HepG2 (cell line): ENCODE measurements around the gene NPAS2. TPM values are rescaled to one million over a fixed set of nuclear protein-coding genes. Genes with fewer than 3 reads are reported as not detected.

Experiments used
- CAMTA2 ChIP-seq: sonication (generic); formaldehyde crosslinking; IDR thresholded peaks from 2 replicates; pipeline ENCODE4 v1.4.0; 2020; ENCODE audit warnings: mild to moderate bottlenecking, missing genetic modification reagents, borderline replicate concordance
- FIP1L1 ChIP-seq: fragments of 200-400 bp; formaldehyde crosslinking; IDR thresholded peaks from 2 replicates; pipeline ENCODE4 v1.6.1; 2018; ENCODE audit warnings: low read depth, mild to moderate bottlenecking, low read length, moderate library complexity, borderline replicate concordance; ENCODE audit not compliant: insufficient read depth
- FOSL2 ChIP-seq: sonication (generic); formaldehyde crosslinking; IDR thresholded peaks from 2 replicates; pipeline ENCODE4 v1.4.0; 2020; ENCODE audit warnings: missing genetic modification reagents
- GTF2F1 ChIP-seq: fragments of 150-350 bp; IDR thresholded peaks from 2 replicates; pipeline ENCODE4 v1.6.1; 2014; ENCODE audit warnings: low read length
- GTF3A ChIP-seq: sonication (generic); formaldehyde crosslinking; conservative IDR thresholded peaks from 2 replicates; pipeline ENCODE4 v1.4.0; 2020; ENCODE audit warnings: mild to moderate bottlenecking, missing genetic modification reagents
- HOXA5 ChIP-seq: sonication (generic); formaldehyde crosslinking; IDR thresholded peaks from 2 replicates; pipeline ENCODE4 v1.4.0; 2020; ENCODE audit warnings: missing genetic modification reagents
- ISX ChIP-seq: sonication (generic); formaldehyde crosslinking; conservative IDR thresholded peaks from 2 replicates; pipeline ENCODE4 v1.5.0; 2020; ENCODE audit warnings: missing genetic modification reagents
- KDM5B ChIP-seq: sonication (generic); formaldehyde crosslinking; IDR thresholded peaks from 2 replicates; pipeline ENCODE4 v1.4.0; 2020; ENCODE audit warnings: missing genetic modification reagents, mild to moderate bottlenecking, borderline replicate concordance
- KLF6 ChIP-seq: IDR thresholded peaks from 2 replicates; pipeline ENCODE4 v1.8.0; 2016; ENCODE audit warnings: missing biosample characterization, missing genetic modification reagents
- MBNL3 ChIP-seq: fragments of 250-450 bp; sonication (Bioruptor Pico); conservative IDR thresholded peaks from 2 replicates; pipeline ENCODE4 v1.8.0; 2022; ENCODE audit warnings: mild to moderate bottlenecking, inconsistent platforms
- MTA1 ChIP-seq: sonication (generic); formaldehyde crosslinking; IDR thresholded peaks from 2 replicates; pipeline ENCODE4 v1.4.0; 2020; ENCODE audit warnings: missing genetic modification reagents, mild to moderate bottlenecking, borderline replicate concordance
- POLR2A ChIP-seq, 2 experiments: IDR thresholded peaks; 2 replicates each; pipeline ENCODE4 v1.6.1; 2011; ENCODE audit warnings: low read depth in 2 of 2, low read length in 2 of 2, mild to moderate bottlenecking in 1 of 2, moderate library complexity in 1 of 2; ENCODE audit not compliant: insufficient read depth in 1 of 2
- PRMT3 ChIP-seq: sonication (generic); formaldehyde crosslinking; IDR thresholded peaks from 2 replicates; pipeline ENCODE4 v1.8.1; 2022; ENCODE audit warnings: low read depth, mild to moderate bottlenecking, moderate library complexity, missing genetic modification reagents, borderline replicate concordance
- SOX5 ChIP-seq: IDR thresholded peaks from 2 replicates; pipeline ENCODE4 v1.6.1; 2016; ENCODE audit warnings: borderline replicate concordance
- SRSF9 ChIP-seq: fragments of 200-400 bp; formaldehyde crosslinking; IDR thresholded peaks from 2 replicates; pipeline ENCODE4 v1.6.1; 2018; ENCODE audit warnings: borderline replicate concordance, mild to moderate bottlenecking, low read depth, low read length; ENCODE audit not compliant: insufficient read depth, poor library complexity, severe bottlenecking
- ZBTB7A ChIP-seq: sonication (generic); formaldehyde crosslinking; IDR thresholded peaks from 2 replicates; pipeline ENCODE4 v1.8.0; 2022; ENCODE audit warnings: mild to moderate bottlenecking, missing genetic modification reagents
- ZFP62 ChIP-seq: sonication (generic); formaldehyde crosslinking; IDR thresholded peaks from 2 replicates; pipeline ENCODE4 v1.4.0; 2020; ENCODE audit warnings: missing genetic modification reagents
- ZNF17 ChIP-seq: sonication (generic); formaldehyde crosslinking; IDR thresholded peaks from 2 replicates; pipeline ENCODE4 v1.5.0; 2020; ENCODE audit warnings: mild to moderate bottlenecking, missing genetic modification reagents
- ZNF451 ChIP-seq: sonication (generic); formaldehyde crosslinking; IDR thresholded peaks from 2 replicates; pipeline ENCODE4 v1.5.0; 2020; ENCODE audit warnings: mild to moderate bottlenecking, missing genetic modification reagents
- polyA plus RNA-seq, 8 experiments: library from polyadenylated mRNA; depleted of rRNA in 3 of 8; stranded (reverse) in 7 of 8; unstranded in 1 of 8; fragments of >200 nt; fragmentation: Illumina TruSeq in 4 of 8; extraction: Trizol in 4 of 8; gene quantifications; 2 replicates each; pipeline versions ENCODE4 v1.2.1 to v1.2.3, GENCODE V29; 2011 to 2016; ENCODE audit warnings: low read depth in 4 of 8, missing spikeins in 1 of 8, mixed read lengths in 1 of 8; ENCODE audit not compliant: insufficient read depth in 1 of 8
- total RNA-seq, 5 experiments: library from RNA; depleted of rRNA; stranded (reverse); fragments of >200 nt; fragmentation: Illumina TruSeq; extraction: Trizol; gene quantifications; 2 replicates each; pipeline ENCODE4 v1.2.3, GENCODE V29; 2016; ENCODE audit warnings: low read depth in 1 of 5
- TF ChIP-seq, protein P1 (sequence below): sonication (generic); formaldehyde crosslinking; IDR thresholded peaks from 2 replicates; pipeline ENCODE4 v1.4.0; 2020; ENCODE audit warnings: missing genetic modification reagents, mild to moderate bottlenecking, borderline replicate concordance
- TF ChIP-seq, protein P2 (sequence below): sonication (generic); formaldehyde crosslinking; IDR thresholded peaks from 2 replicates; pipeline ENCODE4 v1.4.0; 2020; ENCODE audit warnings: mild to moderate bottlenecking, missing genetic modification reagents

The NPAS2 gene
- total and polyA plus RNA-seq, 2 of the 13 experiments (the other 11 are each of a cell fraction or from before 2014, with no cell fraction given), result 14.8 to 37.5 TPM

DNA sequence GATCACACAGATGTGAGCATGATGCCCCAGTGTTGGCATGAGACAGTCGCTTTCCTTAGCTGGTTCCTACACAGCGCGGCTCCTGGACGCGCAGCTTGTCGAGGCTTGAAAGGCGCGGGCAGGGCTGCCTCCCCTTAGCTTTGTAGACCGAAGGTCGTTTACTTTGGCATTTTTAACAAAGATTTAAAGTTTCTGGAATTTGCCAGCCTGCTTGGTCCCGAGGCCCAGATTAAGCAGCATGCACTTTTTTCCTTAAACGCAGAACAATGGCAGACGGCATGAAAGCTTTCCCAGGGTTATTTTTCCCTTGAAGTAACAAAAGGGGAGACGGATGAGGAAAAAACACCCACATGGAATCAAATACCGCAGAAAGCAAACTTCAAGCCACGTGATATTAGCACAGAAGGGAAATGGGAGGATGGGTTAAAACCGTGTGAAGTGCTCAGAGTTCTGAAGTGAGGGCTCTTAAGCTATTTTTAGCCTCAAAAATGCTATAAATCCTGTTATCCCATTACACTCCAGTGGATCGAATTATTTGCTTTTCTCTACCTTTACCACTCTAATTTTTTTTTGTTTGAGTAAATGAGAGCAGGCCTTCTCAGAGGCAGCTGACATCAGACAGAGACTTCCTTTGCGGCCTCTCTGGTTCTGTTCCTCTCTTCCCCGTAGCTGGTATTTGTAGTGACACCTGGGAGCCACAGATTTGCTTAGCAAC is 55.7 kb downstream of the NPAS2 start (continued):
- TF ChIP-seq PRMT3, result no peak
- TF ChIP-seq, protein P1, sequence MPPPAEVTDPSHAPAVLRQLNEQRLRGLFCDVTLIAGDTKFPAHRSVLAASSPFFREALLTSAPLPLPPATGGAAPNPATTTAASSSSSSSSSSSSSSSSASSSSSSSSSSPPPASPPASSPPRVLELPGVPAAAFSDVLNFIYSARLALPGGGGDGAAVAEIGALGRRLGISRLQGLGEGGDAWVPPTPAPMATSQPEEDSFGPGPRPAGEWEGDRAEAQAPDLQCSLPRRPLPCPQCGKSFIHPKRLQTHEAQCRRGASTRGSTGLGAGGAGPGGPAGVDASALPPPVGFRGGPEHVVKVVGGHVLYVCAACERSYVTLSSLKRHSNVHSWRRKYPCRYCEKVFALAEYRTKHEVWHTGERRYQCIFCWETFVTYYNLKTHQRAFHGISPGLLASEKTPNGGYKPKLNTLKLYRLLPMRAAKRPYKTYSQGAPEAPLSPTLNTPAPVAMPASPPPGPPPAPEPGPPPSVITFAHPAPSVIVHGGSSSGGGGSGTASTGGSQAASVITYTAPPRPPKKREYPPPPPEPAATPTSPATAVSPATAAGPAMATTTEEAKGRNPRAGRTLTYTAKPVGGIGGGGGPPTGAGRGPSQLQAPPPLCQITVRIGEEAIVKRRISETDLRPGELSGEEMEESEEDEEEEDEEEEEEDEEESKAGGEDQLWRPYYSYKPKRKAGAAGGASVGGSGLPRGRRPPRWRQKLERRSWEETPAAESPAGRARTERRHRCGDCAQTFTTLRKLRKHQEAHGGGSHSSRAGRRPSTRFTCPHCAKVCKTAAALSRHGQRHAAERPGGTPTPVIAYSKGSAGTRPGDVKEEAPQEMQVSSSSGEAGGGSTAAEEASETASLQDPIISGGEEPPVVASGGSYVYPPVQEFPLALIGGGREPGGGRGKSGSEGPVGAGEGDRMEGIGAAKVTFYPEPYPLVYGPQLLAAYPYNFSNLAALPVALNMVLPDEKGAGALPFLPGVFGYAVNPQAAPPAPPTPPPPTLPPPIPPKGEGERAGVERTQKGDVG (CRISPR knock-in tag), result no peak; the same call in 1 of the 2 replicates
- 0 out of 2 replicates have a peak, but pooled peaks have one; percentile 26 for TF ChIP-seq KLF6 (CRISPR knock-in tag)
- TF ChIP-seq SRSF9, result no peak
- no peak for TF ChIP-seq ZFP62 (CRISPR knock-in tag)
- no peak; the same call in 1 of the 2 replicates for TF ChIP-seq FOSL2 (CRISPR knock-in tag)
- no peak for TF ChIP-seq GTF2F1
- 0 out of 2 replicates have a peak, but pooled peaks have one; percentile 75 for TF ChIP-seq HOXA5 (CRISPR knock-in tag)
- TF ChIP-seq ZNF17 (CRISPR knock-in tag), result no peak
- no peak for TF ChIP-seq FIP1L1
- no peak for TF ChIP-seq ZBTB7A (CRISPR knock-in tag)
- TF ChIP-seq MBNL3 (CRISPR knock-in tag), result no peak
- no peak for TF ChIP-seq POLR2A (IDR thresholded peaks at IDR 0.05; ENCODE audit: insufficient read depth in 1 of 2, low read depth in 2 of 2, low read length in 2 of 2)
- TF ChIP-seq GTF3A, result no peak
- peak; percentile 87; the same call in 1 of the 2 replicates for TF ChIP-seq SOX5 (CRISPR knock-in tag)
- no peak for TF ChIP-seq KDM5B (CRISPR knock-in tag)
- 0 out of 2 replicates have a peak, but pooled peaks have one; percentile 48 for TF ChIP-seq MTA1 (CRISPR knock-in tag)
- TF ChIP-seq ISX (CRISPR knock-in tag), result no peak
- TF ChIP-seq, protein P2, sequence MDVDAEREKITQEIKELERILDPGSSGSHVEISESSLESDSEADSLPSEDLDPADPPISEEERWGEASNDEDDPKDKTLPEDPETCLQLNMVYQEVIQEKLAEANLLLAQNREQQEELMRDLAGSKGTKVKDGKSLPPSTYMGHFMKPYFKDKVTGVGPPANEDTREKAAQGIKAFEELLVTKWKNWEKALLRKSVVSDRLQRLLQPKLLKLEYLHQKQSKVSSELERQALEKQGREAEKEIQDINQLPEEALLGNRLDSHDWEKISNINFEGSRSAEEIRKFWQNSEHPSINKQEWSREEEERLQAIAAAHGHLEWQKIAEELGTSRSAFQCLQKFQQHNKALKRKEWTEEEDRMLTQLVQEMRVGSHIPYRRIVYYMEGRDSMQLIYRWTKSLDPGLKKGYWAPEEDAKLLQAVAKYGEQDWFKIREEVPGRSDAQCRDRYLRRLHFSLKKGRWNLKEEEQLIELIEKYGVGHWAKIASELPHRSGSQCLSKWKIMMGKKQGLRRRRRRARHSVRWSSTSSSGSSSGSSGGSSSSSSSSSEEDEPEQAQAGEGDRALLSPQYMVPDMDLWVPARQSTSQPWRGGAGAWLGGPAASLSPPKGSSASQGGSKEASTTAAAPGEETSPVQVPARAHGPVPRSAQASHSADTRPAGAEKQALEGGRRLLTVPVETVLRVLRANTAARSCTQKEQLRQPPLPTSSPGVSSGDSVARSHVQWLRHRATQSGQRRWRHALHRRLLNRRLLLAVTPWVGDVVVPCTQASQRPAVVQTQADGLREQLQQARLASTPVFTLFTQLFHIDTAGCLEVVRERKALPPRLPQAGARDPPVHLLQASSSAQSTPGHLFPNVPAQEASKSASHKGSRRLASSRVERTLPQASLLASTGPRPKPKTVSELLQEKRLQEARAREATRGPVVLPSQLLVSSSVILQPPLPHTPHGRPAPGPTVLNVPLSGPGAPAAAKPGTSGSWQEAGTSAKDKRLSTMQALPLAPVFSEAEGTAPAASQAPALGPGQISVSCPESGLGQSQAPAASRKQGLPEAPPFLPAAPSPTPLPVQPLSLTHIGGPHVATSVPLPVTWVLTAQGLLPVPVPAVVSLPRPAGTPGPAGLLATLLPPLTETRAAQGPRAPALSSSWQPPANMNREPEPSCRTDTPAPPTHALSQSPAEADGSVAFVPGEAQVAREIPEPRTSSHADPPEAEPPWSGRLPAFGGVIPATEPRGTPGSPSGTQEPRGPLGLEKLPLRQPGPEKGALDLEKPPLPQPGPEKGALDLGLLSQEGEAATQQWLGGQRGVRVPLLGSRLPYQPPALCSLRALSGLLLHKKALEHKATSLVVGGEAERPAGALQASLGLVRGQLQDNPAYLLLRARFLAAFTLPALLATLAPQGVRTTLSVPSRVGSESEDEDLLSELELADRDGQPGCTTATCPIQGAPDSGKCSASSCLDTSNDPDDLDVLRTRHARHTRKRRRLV, result 0 out of 2 replicates have a peak, but pooled peaks have one; percentile 64
- TF ChIP-seq CAMTA2 (CRISPR knock-in tag), result no peak
- 0 out of 2 replicates have a peak, but pooled peaks have one; percentile 10 for TF ChIP-seq ZNF451
